ENCODE results near the gene PHETA1. TPM values are rescaled to one million over a fixed set of nuclear protein-coding genes. Genes with fewer than 3 reads are reported as not detected.

The PHETA1 gene
- total and polyA plus RNA-seq, 2 experiments from 2014 or later = 5.3 to 12.9 TPM

DNA sequence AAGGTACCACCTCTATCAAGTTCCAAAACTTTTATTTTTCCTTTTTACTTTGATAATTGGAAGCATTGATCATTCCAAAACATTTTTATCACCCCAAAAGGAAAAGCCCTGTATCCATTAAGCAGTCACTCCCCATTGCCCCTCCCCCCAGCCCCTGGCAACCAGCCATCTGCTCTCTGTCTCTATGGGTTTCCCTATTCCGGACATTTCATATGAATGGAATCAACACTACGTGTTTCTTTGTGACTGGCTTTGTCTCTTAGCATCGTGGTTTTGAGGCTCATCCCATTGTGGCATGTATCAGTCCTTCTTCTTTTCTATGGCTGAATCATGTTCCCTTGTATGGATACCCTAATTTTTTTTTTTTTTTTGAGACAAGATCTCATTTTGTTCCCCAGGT lies 18.0 kb upstream of the PHETA1 start:
- Histone ChIP-seq H3K27ac (ENCODE audit: low read depth) (no peak overlapping the region), H3K9me2 (ENCODE audit: insufficient read depth) (0 out of 2 replicates have a peak, but pooled peaks cover 3% of the 10 kb centered on the region), H3F3A (replicated peaks; ENCODE audit: low read depth) (no peaks in the 10 kb centered on the region), H3K4me3 (no peak overlapping the region), H4K20me1 (replicated peaks; ENCODE audit: insufficient read depth) (no peaks in the 10 kb centered on the region), H3K79me2 (replicated peaks; ENCODE audit: insufficient read depth) (no peaks in the 10 kb centered on the region), H3K27me3 (ENCODE audit: insufficient read depth) (no peaks in the 10 kb centered on the region), H3K36me3 (ENCODE audit: insufficient read depth) (no peaks in the 10 kb centered on the region), H2AFZ (no peak overlapping the region), H3K4me1 (ENCODE audit: insufficient read depth) (no peaks in the 10 kb centered on the region), H3K4me2 (no peak overlapping the region)
- TF ChIP-seq CTCF (conservative IDR thresholded peaks at IDR 0.05; ENCODE audit: low read depth in 2 of 2) (no peak), ZNF114 (CRISPR knock-in tag; IDR thresholded peaks at IDR 0.05) (no peak), POLR2AphosphoS5 (IDR thresholded peaks at IDR 0.05; ENCODE audit: low read depth) (no peak), EZH2phosphoT487 (IDR thresholded peaks at IDR 0.05; ENCODE audit: unreplicated experiment) (no peak), EZH2 (IDR thresholded peaks at IDR 0.05; ENCODE audit: low read depth, unreplicated experiment) (no peak), ETS1 (IDR thresholded peaks at IDR 0.05) (no peak), ZNF331 (CRISPR knock-in tag; IDR thresholded peaks at IDR 0.05; ENCODE audit: low read depth) (no peak), NANOG (IDR thresholded peaks at IDR 0.05; ENCODE audit: borderline replicate concordance) (no peak), REST (IDR thresholded peaks at IDR 0.05; ENCODE audit: unreplicated experiment) (no peak), JUNB (IDR thresholded peaks at IDR 0.05; ENCODE audit: unreplicated experiment) (no peak), STAT1 (IDR thresholded peaks at IDR 0.05; ENCODE audit: unreplicated experiment) (no peak), CREB1 (CRISPR knock-in tag; IDR thresholded peaks at IDR 0.05; ENCODE audit: low read depth) (no peak)
- TF ChIP-seq, protein P1, sequence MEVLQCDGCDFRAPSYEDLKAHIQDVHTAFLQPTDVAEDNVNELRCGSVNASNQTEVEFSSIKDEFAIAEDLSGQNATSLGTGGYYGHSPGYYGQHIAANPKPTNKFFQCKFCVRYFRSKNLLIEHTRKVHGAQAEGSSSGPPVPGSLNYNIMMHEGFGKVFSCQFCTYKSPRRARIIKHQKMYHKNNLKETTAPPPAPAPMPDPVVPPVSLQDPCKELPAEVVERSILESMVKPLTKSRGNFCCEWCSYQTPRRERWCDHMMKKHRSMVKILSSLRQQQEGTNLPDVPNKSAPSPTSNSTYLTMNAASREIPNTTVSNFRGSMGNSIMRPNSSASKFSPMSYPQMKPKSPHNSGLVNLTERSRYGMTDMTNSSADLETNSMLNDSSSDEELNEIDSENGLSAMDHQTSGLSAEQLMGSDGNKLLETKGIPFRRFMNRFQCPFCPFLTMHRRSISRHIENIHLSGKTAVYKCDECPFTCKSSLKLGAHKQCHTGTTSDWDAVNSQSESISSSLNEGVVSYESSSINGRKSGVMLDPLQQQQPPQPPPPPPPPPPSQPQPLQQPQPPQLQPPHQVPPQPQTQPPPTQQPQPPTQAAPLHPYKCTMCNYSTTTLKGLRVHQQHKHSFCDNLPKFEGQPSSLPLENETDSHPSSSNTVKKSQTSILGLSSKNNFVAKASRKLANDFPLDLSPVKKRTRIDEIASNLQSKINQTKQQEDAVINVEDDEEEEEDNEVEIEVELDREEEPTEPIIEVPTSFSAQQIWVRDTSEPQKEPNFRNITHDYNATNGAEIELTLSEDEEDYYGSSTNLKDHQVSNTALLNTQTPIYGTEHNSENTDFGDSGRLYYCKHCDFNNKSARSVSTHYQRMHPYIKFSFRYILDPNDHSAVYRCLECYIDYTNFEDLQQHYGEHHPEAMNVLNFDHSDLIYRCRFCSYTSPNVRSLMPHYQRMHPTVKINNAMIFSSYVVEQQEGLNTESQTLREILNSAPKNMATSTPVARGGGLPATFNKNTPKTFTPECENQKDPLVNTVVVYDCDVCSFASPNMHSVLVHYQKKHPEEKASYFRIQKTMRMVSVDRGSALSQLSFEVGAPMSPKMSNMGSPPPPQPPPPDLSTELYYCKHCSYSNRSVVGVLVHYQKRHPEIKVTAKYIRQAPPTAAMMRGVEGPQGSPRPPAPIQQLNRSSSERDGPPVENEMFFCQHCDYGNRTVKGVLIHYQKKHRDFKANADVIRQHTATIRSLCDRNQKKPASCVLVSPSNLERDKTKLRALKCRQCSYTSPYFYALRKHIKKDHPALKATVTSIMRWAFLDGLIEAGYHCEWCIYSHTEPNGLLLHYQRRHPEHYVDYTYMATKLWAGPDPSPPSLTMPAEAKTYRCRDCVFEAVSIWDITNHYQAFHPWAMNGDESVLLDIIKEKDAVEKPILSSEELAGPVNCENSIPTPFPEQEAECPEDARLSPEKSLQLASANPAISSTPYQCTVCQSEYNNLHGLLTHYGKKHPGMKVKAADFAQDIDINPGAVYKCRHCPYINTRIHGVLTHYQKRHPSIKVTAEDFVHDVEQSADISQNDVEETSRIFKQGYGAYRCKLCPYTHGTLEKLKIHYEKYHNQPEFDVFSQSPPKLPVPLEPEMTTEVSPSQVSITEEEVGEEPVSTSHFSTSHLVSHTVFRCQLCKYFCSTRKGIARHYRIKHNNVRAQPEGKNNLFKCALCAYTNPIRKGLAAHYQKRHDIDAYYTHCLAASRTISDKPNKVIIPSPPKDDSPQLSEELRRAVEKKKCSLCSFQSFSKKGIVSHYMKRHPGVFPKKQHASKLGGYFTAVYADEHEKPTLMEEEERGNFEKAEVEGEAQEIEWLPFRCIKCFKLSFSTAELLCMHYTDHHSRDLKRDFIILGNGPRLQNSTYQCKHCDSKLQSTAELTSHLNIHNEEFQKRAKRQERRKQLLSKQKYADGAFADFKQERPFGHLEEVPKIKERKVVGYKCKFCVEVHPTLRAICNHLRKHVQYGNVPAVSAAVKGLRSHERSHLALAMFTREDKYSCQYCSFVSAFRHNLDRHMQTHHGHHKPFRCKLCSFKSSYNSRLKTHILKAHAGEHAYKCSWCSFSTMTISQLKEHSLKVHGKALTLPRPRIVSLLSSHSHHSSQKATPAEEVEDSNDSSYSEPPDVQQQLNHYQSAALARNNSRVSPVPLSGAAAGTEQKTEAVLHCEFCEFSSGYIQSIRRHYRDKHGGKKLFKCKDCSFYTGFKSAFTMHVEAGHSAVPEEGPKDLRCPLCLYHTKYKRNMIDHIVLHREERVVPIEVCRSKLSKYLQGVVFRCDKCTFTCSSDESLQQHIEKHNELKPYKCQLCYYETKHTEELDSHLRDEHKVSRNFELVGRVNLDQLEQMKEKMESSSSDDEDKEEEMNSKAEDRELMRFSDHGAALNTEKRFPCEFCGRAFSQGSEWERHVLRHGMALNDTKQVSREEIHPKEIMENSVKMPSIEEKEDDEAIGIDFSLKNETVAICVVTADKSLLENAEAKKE (CRISPR knock-in tag; IDR thresholded peaks at IDR 0.05) = no peak
- ATAC-seq (no peak), DNase-seq (ENCODE audit: low spot score) (no peak)
- H3K36me3 Mint-ChIP-seq (ENCODE audit: low read depth) = no peaks in the 10 kb centered on the region
- no peak overlapping the region for H3K27ac Mint-ChIP-seq
- no peaks in the 10 kb centered on the region for H3K9me3 Mint-ChIP-seq
- no peak overlapping the region for H3K4me3 Mint-ChIP-seq
- peaks cover 3% of the 10 kb centered on the region for H3K27me3 Mint-ChIP-seq (ENCODE audit: insufficient read depth, low read depth, poor library complexity)
- no peaks in the 10 kb centered on the region; the same call in 2 of the 3 replicates for H3K4me1 Mint-ChIP-seq

All from GM23338 (cell line).